ENCODE data around the gene RNF224. TPM values are rescaled to one million over a fixed set of nuclear protein-coding genes. Genes with fewer than 3 reads are reported as not detected.

The RNF224 gene
- total and polyA plus RNA-seq, 2 experiments from 2014 or later: 0.63 TPM; not detected in 1

- Histone ChIP-seq H3K27ac (ENCODE audit: low read depth) (no peak overlapping the region), H3K27me3 (ENCODE audit: insufficient read depth) (peaks cover 9% of the 10 kb centered on the region; the same call in 1 of the 2 replicates), H3K36me3 (ENCODE audit: insufficient read depth) (no peaks in the 10 kb centered on the region), H3K79me2 (replicated peaks; ENCODE audit: insufficient read depth) (no peaks in the 10 kb centered on the region), H3K4me2 (no peak overlapping the region), H3K4me1 (ENCODE audit: insufficient read depth) (no peaks in the 10 kb centered on the region; the same call in 1 of the 2 replicates), H3F3A (replicated peaks; ENCODE audit: low read depth) (0 out of 2 replicates have a peak, but pooled peaks cover 6% of the 10 kb centered on the region), H2AFZ (no peak overlapping the region), H3K4me3 (no peak overlapping the region), H3K9me2 (ENCODE audit: insufficient read depth) (no peaks in the 10 kb centered on the region), H4K20me1 (replicated peaks; ENCODE audit: insufficient read depth) (no peaks in the 10 kb centered on the region)
- H3K9me3 Mint-ChIP-seq: no peaks in the 10 kb centered on the region
- ATAC-seq: no peak
- no peak for TF ChIP-seq POLR2AphosphoS5 (IDR thresholded peaks at IDR 0.05; ENCODE audit: low read depth)
- TF ChIP-seq JUNB (IDR thresholded peaks at IDR 0.05; ENCODE audit: unreplicated experiment): no peak
- TF ChIP-seq, protein P1, sequence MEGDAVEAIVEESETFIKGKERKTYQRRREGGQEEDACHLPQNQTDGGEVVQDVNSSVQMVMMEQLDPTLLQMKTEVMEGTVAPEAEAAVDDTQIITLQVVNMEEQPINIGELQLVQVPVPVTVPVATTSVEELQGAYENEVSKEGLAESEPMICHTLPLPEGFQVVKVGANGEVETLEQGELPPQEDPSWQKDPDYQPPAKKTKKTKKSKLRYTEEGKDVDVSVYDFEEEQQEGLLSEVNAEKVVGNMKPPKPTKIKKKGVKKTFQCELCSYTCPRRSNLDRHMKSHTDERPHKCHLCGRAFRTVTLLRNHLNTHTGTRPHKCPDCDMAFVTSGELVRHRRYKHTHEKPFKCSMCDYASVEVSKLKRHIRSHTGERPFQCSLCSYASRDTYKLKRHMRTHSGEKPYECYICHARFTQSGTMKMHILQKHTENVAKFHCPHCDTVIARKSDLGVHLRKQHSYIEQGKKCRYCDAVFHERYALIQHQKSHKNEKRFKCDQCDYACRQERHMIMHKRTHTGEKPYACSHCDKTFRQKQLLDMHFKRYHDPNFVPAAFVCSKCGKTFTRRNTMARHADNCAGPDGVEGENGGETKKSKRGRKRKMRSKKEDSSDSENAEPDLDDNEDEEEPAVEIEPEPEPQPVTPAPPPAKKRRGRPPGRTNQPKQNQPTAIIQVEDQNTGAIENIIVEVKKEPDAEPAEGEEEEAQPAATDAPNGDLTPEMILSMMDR (conservative IDR thresholded peaks at IDR 0.05; ENCODE audit: low read depth in 2 of 2): no peak
- TF ChIP-seq EZH2 (IDR thresholded peaks at IDR 0.05; ENCODE audit: low read depth, unreplicated experiment): no peak
- no peak for TF ChIP-seq ZNF114 (CRISPR knock-in tag; IDR thresholded peaks at IDR 0.05)
- no peak for DNase-seq (ENCODE audit: low spot score)
- H3K4me3 Mint-ChIP-seq: no peak overlapping the region
- peaks cover 3% of the 10 kb centered on the region for H3K27me3 Mint-ChIP-seq (ENCODE audit: insufficient read depth, low read depth, poor library complexity)
- peaks cover 2% of the 10 kb centered on the region; the same call in 2 of the 3 replicates for H3K4me1 Mint-ChIP-seq
- no peak overlapping the region for H3K27ac Mint-ChIP-seq
- no peaks in the 10 kb centered on the region for H3K36me3 Mint-ChIP-seq (ENCODE audit: low read depth)
These were observed 1.5 kb upstream of the RNF224 start for GRCh38 chr9:137225699-137226331.

DNA sequence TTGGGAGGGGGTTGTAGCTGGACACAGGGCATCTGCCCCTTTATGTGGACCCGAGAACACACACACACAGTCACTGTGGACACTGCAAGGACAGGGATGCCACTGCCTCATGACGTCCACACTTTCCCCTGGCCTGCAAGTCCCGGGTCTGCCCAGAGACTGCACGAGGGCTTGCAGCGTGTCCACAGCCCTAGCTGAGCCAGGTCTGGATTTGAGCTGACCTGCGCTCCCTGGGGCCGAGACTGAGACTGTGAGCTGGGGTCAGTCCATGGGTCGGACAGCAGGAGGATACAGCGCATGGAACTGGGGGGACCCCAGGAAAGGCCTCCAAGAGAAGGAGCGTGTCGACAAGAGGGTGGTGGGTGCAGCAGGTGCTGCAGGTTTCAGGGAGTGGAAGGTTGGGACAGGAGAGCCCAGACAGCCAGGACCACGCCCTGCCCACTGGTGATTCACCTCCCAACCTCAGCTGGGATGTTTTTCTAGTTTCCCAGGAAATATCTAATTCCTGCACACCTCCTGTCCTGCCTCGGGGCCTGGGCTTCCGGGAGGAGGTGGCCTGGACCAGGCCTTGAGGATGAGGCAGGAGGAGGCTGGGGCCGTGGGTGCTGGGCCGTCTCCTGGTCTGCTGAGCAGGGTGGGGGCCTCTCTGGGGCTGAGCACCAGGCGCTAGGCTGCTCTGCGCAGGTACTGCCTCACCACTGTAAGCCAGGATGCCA, 806 bp upstream of the RNF224 start:
- H3K27ac ChIP-seq (ENCODE audit: low read depth): no peak overlapping the region
- no peak overlapping the region for H3K4me3 Mint-ChIP-seq
- no peak overlapping the region for H3K4me3 ChIP-seq
- TF ChIP-seq ETS1 (IDR thresholded peaks at IDR 0.05) (no peak), ZNF114 (CRISPR knock-in tag; IDR thresholded peaks at IDR 0.05) (no peak), EZH2phosphoT487 (IDR thresholded peaks at IDR 0.05; ENCODE audit: unreplicated experiment) (no peak)
- H3K79me2 ChIP-seq (replicated peaks; ENCODE audit: insufficient read depth): no peaks in the 10 kb centered on the region
- no peak overlapping the region for H3K4me2 ChIP-seq
- no peaks in the 10 kb centered on the region for H3K9me3 Mint-ChIP-seq
- H3K27me3 Mint-ChIP-seq (ENCODE audit: insufficient read depth, low read depth, poor library complexity): peaks cover 3% of the 10 kb centered on the region
- H3K4me1 ChIP-seq (ENCODE audit: insufficient read depth): no peaks in the 10 kb centered on the region; the same call in 1 of the 2 replicates
- H4K20me1 ChIP-seq (replicated peaks; ENCODE audit: insufficient read depth): no peaks in the 10 kb centered on the region
- no peaks in the 10 kb centered on the region for H3K9me2 ChIP-seq (ENCODE audit: insufficient read depth)
- H3K36me3 ChIP-seq (ENCODE audit: insufficient read depth): no peaks in the 10 kb centered on the region
- H3K27ac Mint-ChIP-seq: no peak overlapping the region
- ATAC-seq (no peak), DNase-seq (ENCODE audit: low spot score) (no peak)
- H3K4me1 Mint-ChIP-seq: peaks cover 2% of the 10 kb centered on the region; the same call in 2 of the 3 replicates
- no peaks in the 10 kb centered on the region for H3K36me3 Mint-ChIP-seq (ENCODE audit: low read depth)
- H2AFZ ChIP-seq: no peak overlapping the region
- peaks cover 9% of the 10 kb centered on the region; the same call in 1 of the 2 replicates for H3K27me3 ChIP-seq (ENCODE audit: insufficient read depth)
- 0 out of 2 replicates have a peak, but pooled peaks cover 6% of the 10 kb centered on the region for H3F3A ChIP-seq (replicated peaks; ENCODE audit: low read depth)
